ENCODE measurements around the gene FOLR2.

The FOLR2 gene

GRCh38 chr11:72250661-72251464 lies 34.3 kb downstream of the FOLR2 start:
- Histone ChIP-seq H3K9me2 (replicated peaks; ENCODE audit: insufficient read depth, low read length) (no peaks in the 10 kb centered on the region), H3K27ac (ENCODE audit: low read depth, low read length) (no peak overlapping the region), H3K9me3 (ENCODE audit: insufficient read depth, low read length) (no peaks in the 10 kb centered on the region), H3K79me2 (ENCODE audit: insufficient read depth, low read length) (no peaks in the 10 kb centered on the region), H4K20me1 (ENCODE audit: low read depth, low read length) (no peaks in the 10 kb centered on the region), H3K4me3 (ENCODE audit: insufficient read depth, low read length, poor library complexity, severe bottlenecking) (no peak overlapping the region), H3K9ac (ENCODE audit: low read length) (no peak overlapping the region), H3F3A (ENCODE audit: insufficient read depth) (no peaks in the 10 kb centered on the region), H2AFZ (ENCODE audit: low read depth, low read length, severe bottlenecking) (no peak overlapping the region), H3K4me2 (ENCODE audit: low read depth, low read length, poor library complexity, severe bottlenecking) (no peak overlapping the region), H3K27me3 (ENCODE audit: low read length) (no peaks in the 10 kb centered on the region), H3K36me3 (ENCODE audit: low read length) (no peaks in the 10 kb centered on the region)
- no peak for TF ChIP-seq EZH2phosphoT487 (conservative IDR thresholded peaks at IDR 0.05; ENCODE audit: low read length)
- no peak for TF ChIP-seq CTCF (IDR thresholded peaks at IDR 0.05; ENCODE audit: insufficient read depth, low read length, poor library complexity, severe bottlenecking)

GRCh38 chr11:72251614-72252013 lies 35.0 kb downstream of the FOLR2 start:
- no peaks in the 10 kb centered on the region for H3K9me2 ChIP-seq (replicated peaks; ENCODE audit: insufficient read depth, low read length)
- no peak overlapping the region for H3K4me3 ChIP-seq (ENCODE audit: insufficient read depth, low read length, poor library complexity, severe bottlenecking)
- H3K9me3 ChIP-seq (ENCODE audit: insufficient read depth, low read length): no peaks in the 10 kb centered on the region
- H3K79me2 ChIP-seq (ENCODE audit: insufficient read depth, low read length): no peaks in the 10 kb centered on the region
- H3K27me3 ChIP-seq (ENCODE audit: low read length): no peaks in the 10 kb centered on the region
- no peaks in the 10 kb centered on the region for H4K20me1 ChIP-seq (ENCODE audit: low read depth, low read length)
- no peak overlapping the region for H3K9ac ChIP-seq (ENCODE audit: low read length)
- H3K27ac ChIP-seq (ENCODE audit: low read depth, low read length): no peak overlapping the region
- H3K4me2 ChIP-seq (ENCODE audit: low read depth, low read length, poor library complexity, severe bottlenecking): no peak overlapping the region
- H3F3A ChIP-seq (ENCODE audit: insufficient read depth): no peaks in the 10 kb centered on the region
- TF ChIP-seq CTCF (IDR thresholded peaks at IDR 0.05; ENCODE audit: insufficient read depth, low read length, poor library complexity, severe bottlenecking) (no peak), EZH2phosphoT487 (conservative IDR thresholded peaks at IDR 0.05; ENCODE audit: low read length) (no peak)
- no peak overlapping the region for H2AFZ ChIP-seq (ENCODE audit: low read depth, low read length, severe bottlenecking)
- H3K36me3 ChIP-seq (ENCODE audit: low read length): no peaks in the 10 kb centered on the region

- Histone ChIP-seq H3K4me3 (ENCODE audit: insufficient read depth, low read length, poor library complexity, severe bottlenecking) (no peak overlapping the region), H3K4me2 (ENCODE audit: low read depth, low read length, poor library complexity, severe bottlenecking) (no peak overlapping the region), H4K20me1 (ENCODE audit: low read depth, low read length) (no peaks in the 10 kb centered on the region), H3K79me2 (ENCODE audit: insufficient read depth, low read length) (no peaks in the 10 kb centered on the region), H3K27me3 (ENCODE audit: low read length) (no peaks in the 10 kb centered on the region), H3K9me3 (ENCODE audit: insufficient read depth, low read length) (no peaks in the 10 kb centered on the region), H3K36me3 (ENCODE audit: low read length) (no peaks in the 10 kb centered on the region), H3K9ac (ENCODE audit: low read length) (no peak overlapping the region), H2AFZ (ENCODE audit: low read depth, low read length, severe bottlenecking) (no peak overlapping the region), H3K9me2 (replicated peaks; ENCODE audit: insufficient read depth, low read length) (no peaks in the 10 kb centered on the region), H3K27ac (ENCODE audit: low read depth, low read length) (no peak overlapping the region), H3F3A (ENCODE audit: insufficient read depth) (no peaks in the 10 kb centered on the region)
- TF ChIP-seq EZH2phosphoT487 (conservative IDR thresholded peaks at IDR 0.05; ENCODE audit: low read length) (no peak), CTCF (IDR thresholded peaks at IDR 0.05; ENCODE audit: insufficient read depth, low read length, poor library complexity, severe bottlenecking) (no peak)
Measured at GRCh38 chr11:72253392-72253791, 36.8 kb downstream of the FOLR2 start.
